A549 treated with Mapracorat at 1 μM for 4 hours (cell line): ENCODE data around the gene TPRKB. TPM values are rescaled to one million over a fixed set of nuclear protein-coding genes. Genes with fewer than 3 reads are reported as not detected.

Source experiments
- total RNA-seq: library from RNA; stranded (reverse); fragments of 200-300 nt; extraction: Qiagen RNA extraction; gene quantifications from 5 replicates; pipeline ENCODE4 v1.2.3, GENCODE V29; 2022

The TPRKB gene
- total RNA-seq: 64.6 to 94.2 TPM (median 77.9 TPM) in 5 replicates

GRCh38 chr2:73736855-73737779 is at the start of gene TPRKB:
TPRKB (minus strand) TSS chr2:73737345; CDS start chr2:73734569, 2,776 bp downstream.

GRCh38 chr2:73783883-73784282 is 46.7 kb upstream of the TPRKB start, which contains the start of gene C2orf78:
C2orf78 (plus strand) TSS chr2:73784183; CDS start chr2:73784310, 127 bp downstream.

GRCh38 chr2:73779467-73780236 is 42.5 kb upstream of the TPRKB start, which contains the start of gene DUSP11:
DUSP11 (minus strand) TSS chr2:73780103; CDS start chr2:73779974, 129 bp downstream.

Other genes starting within 250 kb of the TPRKB start
- gene NAT8, start 94.9 kb downstream of the TPRKB start, total RNA-seq: not detected in 5 replicates
- 35.9 to 41.4 TPM (median 39.8 TPM) in 5 replicates for gene DUSP11, start 42.8 kb upstream of the TPRKB start, total RNA-seq
- gene C2orf78, start 46.8 kb upstream of the TPRKB start, total RNA-seq: not detected in 5 replicates
- gene STAMBP, start 91.6 kb upstream of the TPRKB start, total RNA-seq: 47.6 to 51.1 TPM (median 49.3 TPM) in 5 replicates
- 0.18 to 0.56 TPM (median 0.29 TPM) in 5 replicates for gene ACTG2, start 155.7 kb upstream of the TPRKB start, total RNA-seq
- 144 to 166 TPM (median 157 TPM) in 5 replicates for gene DGUOK, start 189.5 kb upstream of the TPRKB start, total RNA-seq
- 6.7 to 9.3 TPM (median 9.0 TPM) in 5 replicates for gene TET3, start 247.6 kb upstream of the TPRKB start, total RNA-seq